ENCODE results near the gene CEP120.

- TF ChIP-seq CTCF (conservative IDR thresholded peaks at IDR 0.05; ENCODE audit: low read length) = no peak
- TF ChIP-seq EZH2phosphoT487 (IDR thresholded peaks at IDR 0.05; ENCODE audit: borderline replicate concordance) = no peak
These were observed 27.4 kb upstream of the CEP120 start for GRCh38 chr5:123450640-123451039.
